Measurements from ENCODE around the gene TNRC6A. TPM values are rescaled to one million over a fixed set of nuclear protein-coding genes. Genes with fewer than 3 reads are reported as not detected.
"Not testable (repeated sequence)": the region's sequence is repeated elsewhere in the genome, so short reads cannot be mapped to it uniquely, and the experiment has no call there.

Gene TNRC6A
- polyA plus RNA-seq, 4 donors, result 43.3 to 87.0 (median 60.9) TPM

- DNase-seq (ENCODE audit: low read depth in 4 of 4, low spot score in 2 of 4), result no peak
These were observed 110.0 kb downstream of the TNRC6A start for GRCh38 chr16:24839347-24839972.

- no peak for DNase-seq (ENCODE audit: low read depth in 4 of 4, low spot score in 2 of 4)
These were observed 111.8 kb downstream of the TNRC6A start for GRCh38 chr16:24841291-24841690.

- no peak for DNase-seq (ENCODE audit: low read depth in 4 of 4, low spot score in 2 of 4)
These were observed 114.9 kb downstream of the TNRC6A start for GRCh38 chr16:24844101-24845030.

DNA sequence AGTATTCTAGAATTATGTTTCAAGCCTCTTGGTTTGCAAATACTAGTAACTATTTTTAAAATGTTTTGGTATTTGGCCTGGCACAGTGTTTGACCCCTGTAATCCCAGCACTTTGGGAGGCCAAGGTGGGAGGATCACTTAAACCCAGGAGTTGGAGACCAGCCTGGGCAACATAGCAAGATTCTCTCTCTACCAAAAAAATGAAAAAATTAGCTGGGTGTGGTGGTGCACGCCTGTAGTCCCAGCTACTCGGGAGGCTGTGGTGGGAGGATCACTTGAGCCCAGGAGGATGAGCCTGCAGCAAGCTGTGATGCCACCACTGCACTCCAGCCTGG lies 115.5 kb downstream of the TNRC6A start:
- not testable (repeated sequence) for DNase-seq (ENCODE audit: low read depth in 4 of 4, low spot score in 2 of 4)

DNA sequence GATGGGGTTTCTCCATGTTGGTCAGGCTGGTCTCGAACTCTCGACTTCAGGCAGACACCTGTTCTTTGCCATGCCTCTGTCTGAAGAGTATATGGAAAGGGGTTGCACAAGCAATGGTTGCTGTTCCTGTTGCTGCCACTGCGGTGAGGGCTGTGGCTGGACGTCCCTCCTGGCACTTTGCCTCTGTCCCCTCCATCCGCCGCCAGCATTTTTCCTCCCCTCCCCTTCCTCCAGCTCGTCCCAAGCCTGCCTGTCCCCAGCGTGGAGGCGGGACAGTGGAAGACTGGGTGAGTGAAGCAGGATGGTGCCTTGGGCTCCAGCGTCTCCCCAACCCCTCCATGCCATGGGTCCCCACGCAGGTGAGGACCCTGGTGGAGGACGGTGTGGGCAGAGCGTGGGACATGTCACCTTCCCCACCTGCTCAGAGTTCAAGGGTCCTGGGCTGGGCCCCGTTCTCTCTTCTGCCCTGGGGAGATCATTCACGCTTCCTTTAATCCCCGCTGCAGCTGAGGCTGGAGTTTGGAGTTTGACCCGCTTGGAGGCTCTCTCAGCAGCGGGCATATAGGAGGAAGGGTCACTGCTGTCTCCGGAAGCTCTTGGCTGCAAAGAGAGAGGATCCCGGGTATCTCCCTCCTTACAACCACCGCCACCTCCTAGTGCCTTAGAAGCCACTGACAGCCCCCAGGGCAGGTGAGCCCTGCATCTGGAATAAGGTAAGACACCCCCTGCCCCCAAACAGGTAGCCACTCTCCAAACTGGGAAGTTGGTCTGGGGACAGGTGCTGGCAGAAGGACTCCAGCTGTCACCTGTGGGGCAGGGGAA lies 116.5 kb downstream of the TNRC6A start, which contains the start of gene SLC5A11:
SLC5A11 (plus strand) TSS at position 238 of the 822 bp plus-strand sequence. CDS start 12,681 bp downstream, outside the sequence.
- no peak for DNase-seq (ENCODE audit: low read depth in 4 of 4, low spot score in 2 of 4)

DNA sequence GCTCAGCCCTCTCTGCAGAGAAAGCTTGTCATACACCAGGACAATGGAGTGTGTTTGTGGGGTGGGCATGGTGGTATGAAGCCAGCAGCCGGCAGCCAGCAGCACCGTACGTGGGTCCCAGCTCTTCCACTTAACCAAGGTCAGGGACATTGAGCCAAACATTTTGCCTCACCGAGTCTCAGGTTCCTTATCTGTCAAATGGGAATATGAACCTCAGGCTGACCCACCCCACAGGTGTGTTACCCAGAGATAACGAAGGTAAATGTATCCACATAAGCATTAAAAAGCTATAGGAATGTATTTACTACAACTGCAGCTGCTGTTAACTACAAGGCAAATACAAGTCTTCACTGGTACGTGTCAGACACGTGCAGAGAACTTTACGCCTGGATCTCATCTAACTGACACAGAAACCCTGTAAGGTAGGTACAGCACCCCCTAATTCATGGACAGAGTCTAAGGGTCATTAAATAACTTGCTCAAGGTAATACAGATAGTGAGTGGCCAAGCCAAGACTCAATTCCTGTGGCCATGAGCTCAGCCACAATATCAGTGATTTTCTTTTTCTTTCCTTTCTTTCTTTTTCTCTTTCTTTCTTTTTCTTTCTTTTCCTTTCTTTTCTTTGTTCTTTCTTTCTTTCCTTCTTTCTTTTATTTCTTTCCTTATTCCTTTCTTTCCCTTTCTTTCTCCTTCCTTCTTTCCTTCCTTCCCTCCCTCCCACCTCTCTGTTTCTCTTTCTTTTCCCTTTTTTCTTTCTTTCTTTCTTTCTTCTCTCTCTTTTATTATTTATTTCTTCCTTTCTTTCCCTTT lies 117.3 kb downstream of the TNRC6A start:
- DNase-seq (ENCODE audit: low read depth in 4 of 4, low spot score in 2 of 4), result no peak

DNA sequence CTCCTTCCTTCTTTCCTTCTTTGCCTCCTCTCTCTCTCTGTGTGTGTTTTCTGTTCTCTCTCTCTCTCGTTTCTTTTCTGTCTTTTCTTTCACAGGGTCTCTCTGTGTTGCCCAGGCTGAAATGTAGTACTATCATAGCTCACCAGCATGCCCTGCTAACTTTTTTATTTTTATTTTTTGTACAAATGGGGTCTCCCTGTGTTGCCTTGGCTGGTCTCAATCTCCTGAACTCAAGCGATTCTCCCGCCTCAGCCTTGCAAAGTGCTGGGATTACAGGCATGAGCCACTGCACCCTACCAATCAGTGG lies 117.9 kb downstream of the TNRC6A start:
- no peak for DNase-seq (ENCODE audit: low read depth in 4 of 4, low spot score in 2 of 4)

GRCh38 chr16:24848065-24848464 lies 118.6 kb downstream of the TNRC6A start:
- DNase-seq (ENCODE audit: low read depth in 4 of 4, low spot score in 2 of 4), result no peak

DNA sequence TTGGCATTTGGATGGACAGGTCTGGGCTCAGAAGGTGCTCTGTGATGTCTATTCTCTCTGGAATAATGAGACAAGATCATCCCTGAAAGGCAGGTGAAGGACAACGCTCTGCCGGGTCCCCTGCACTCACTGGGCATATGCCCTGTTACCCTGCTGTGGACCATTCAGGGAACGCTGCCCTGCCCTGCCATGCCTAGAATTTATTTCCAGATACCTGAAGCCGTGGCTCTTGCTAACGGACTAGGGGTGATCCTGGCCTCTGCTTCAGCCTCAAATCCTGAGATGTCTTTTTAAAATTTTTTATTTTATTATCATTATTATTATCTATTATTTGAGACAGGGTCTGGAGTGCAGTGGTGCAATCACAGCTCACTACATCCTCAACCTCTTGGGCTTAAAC lies 120.2 kb downstream of the TNRC6A start:
- DNase-seq (ENCODE audit: low read depth in 4 of 4, low spot score in 2 of 4), result no peak

- no peak for DNase-seq (ENCODE audit: low read depth in 4 of 4, low spot score in 2 of 4)
These were observed 121.0 kb downstream of the TNRC6A start for GRCh38 chr16:24850289-24850938.

GRCh38 chr16:24851700-24852099 lies 122.2 kb downstream of the TNRC6A start:
- no peak for DNase-seq (ENCODE audit: low read depth in 4 of 4, low spot score in 2 of 4)

DNA sequence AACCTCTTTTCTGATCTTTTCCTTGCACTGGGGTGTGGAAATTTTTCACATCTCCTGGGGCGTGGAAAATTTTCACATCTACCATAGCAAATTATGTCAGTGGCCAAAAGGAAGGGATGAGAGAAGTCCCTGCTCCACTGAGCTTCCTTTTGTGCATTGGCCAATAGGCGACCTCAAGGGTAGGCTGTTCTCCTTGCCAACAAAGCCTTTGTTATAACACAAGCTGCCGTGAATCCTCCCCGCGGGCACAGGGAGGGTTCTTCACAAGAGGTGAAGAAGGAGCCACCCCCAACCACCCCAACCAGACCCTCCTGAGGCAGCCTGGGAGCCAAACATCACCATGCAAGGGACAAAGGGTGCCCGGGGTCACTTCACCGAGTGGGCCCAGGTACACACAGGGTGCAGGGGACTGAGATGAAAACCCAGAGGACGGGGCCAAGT lies 122.8 kb downstream of the TNRC6A start:
- DNase-seq (ENCODE audit: low read depth in 4 of 4, low spot score in 2 of 4), result no peak

DNA sequence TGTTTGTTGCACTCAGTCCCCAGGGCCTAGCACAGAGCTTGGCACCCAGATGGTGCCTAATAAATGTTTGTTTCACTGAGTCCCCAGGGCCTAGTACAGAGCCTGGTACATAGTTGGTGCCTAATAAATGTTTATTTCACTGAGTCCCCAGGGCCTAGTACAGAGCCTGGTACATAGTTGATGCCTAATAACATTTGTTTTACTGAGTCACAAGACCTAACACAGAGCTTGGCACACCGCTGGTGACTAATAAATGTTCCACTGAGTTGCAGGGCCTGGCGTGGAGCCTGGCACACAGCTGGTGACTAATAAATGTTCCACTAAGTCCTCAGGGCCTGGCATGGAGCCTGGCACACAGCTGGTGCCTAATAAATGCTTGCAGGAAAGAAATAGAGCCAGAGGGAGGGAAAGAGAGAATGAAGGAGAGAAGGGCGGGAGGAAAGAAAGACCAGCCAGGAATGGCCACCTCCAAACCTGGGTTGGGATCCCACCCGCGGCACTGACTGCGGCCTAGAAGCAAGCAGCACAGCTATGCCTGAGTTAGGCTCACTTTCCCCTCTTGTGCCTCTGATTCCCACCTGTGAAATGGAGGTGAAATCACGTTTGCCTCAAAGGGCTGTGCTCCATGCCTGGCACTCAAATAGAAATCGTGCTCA lies 123.8 kb downstream of the TNRC6A start:
- DNase-seq (ENCODE audit: low read depth in 4 of 4, low spot score in 2 of 4), result no peak

DNA sequence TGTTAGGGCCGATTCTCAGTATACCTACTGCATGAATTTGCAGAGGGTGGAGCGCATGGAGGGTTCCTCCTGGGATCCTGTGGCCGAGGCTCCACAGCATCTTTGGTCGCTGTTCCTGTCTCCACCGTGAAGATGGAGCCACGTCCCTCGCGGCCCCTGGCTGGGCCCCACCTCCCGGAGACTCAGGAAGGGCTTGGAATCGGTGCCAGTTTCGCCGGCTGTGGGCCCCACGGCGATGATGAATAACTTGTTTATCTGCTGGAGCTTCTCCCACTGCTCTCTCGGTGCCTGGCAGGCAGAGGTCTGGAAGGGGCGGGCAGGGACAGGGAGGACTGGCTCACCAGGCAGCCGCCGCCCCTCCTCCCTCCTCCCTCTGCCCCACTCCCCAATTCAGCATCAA lies 124.4 kb downstream of the TNRC6A start:
- no peak for DNase-seq (ENCODE audit: low read depth in 4 of 4, low spot score in 2 of 4)

DNA sequence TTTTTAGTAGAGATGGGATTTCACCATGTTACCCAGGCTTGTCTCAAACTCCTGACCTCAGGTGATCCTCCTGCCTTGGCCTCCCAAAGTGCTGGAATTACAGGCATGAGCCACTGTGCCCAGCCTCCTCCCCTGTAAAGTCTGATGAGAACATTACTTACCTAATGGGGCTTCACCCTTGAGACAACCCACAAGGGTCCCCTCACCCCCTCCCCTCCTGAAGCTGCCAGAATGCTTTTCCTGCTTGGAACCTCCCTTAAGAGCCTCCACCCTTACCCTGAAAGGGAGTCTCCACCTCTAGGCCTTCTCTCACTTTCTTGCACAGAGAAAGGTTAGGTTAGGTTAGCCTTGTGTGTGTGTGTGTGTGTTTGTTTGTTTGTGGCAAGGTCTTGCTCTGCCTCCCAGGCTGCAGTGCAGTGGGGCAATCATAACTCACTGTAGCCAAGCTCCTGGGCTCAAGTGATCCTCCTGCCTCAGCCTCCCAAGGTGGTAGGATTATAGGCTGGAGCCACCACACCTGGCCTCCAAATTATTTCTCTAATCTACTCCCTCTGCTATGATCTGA lies 125.2 kb downstream of the TNRC6A start:
- no peak for DNase-seq (ENCODE audit: low read depth in 4 of 4, low spot score in 2 of 4)

DNA sequence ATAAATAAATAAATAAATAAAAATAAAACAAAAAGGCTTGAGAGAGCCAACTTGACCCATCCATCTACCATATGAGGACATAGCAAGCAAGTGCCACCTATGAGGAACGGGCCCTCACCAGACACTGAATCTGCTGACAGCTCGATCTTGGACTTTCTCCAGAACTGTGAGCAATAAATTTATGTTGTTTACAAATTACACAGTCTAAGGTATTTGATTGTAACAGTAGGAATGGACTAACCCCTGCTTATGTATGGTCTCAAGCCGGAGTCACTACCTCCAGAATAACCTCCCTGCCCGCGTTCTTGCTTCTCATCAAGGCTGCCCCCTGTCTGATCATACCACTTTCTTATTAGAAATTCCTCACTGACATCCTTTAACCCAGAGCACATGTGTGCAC lies 126.2 kb downstream of the TNRC6A start:
- no peak for DNase-seq (ENCODE audit: low read depth in 4 of 4, low spot score in 2 of 4)

- not testable (repeated sequence) for DNase-seq (ENCODE audit: low read depth in 4 of 4, low spot score in 2 of 4)
These were observed 127.4 kb downstream of the TNRC6A start for GRCh38 chr16:24856871-24857270.

DNA sequence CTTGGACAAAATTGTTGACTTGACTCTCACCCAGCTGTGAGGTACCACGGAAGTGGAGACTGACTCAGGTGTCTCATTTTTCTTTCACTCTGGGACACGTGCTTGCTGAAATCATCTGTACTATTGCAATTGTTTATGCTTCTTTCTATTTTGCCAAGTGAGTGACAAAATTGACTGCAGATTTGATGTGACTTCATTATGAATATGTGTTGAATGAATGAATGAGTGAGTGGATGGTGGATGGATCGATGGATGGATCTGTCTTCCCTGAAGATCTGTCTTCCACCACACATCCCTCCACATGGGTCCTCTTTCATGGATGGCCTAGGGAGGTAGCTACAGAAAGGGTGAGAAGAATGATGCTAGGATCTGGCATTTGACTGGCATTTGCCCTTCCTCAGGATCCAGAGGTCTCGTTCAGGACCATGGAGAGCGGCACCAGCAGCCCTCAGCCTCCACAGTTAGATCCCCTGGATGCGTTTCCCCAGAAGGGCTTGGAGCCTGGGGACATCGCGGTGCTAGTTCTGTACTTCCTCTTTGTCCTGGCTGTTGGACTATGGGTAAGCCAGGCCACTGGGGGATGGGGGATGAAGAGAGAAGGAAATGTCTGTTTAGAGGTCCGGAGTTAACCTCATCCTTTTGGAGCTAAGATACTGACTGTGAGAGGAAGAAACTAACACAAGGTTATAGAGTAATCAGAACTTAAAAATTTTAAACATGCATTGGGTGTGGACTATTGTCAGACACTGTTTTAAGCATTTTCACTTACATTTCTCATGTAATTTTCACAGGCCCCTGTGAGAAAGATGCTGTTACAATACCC lies 129.0 kb downstream of the TNRC6A start:
- DNase-seq (ENCODE audit: low read depth in 4 of 4, low spot score in 2 of 4), result peak; percentile 13 to 49 (median 31)

Measured in left renal cortex interstitium (tissue), 4 donors.